Ammon's horn (tissue), 1 donor: ENCODE results near the gene CCBE1.

ENCODE experiments used
- DNase-seq: peaks from one replicate; pipeline ENCODE4 v3.0.0-alpha.2; 2016; ENCODE audit warnings: low spot score

CCBE1 gene

GRCh38 chr18:59619816-59620215 is 77.4 kb downstream of the CCBE1 start:
- DNase-seq, result no peak

- DNase-seq, result no peak
These were observed 79.7 kb downstream of the CCBE1 start for GRCh38 chr18:59617468-59617932.

- no peak for DNase-seq
These were observed 80.7 kb downstream of the CCBE1 start for GRCh38 chr18:59616501-59616900.

- no peak for DNase-seq
These were observed 83.3 kb downstream of the CCBE1 start for GRCh38 chr18:59613903-59614302.

- no peak for DNase-seq
These were observed 84.8 kb downstream of the CCBE1 start for GRCh38 chr18:59612381-59612780.

- DNase-seq, result no peak
These were observed 86.6 kb downstream of the CCBE1 start for GRCh38 chr18:59610546-59611140.

- DNase-seq, result no peak
These were observed 87.6 kb downstream of the CCBE1 start for GRCh38 chr18:59609654-59610053.

GRCh38 chr18:59607471-59607870 is 89.8 kb downstream of the CCBE1 start:
- DNase-seq, result no peak

- DNase-seq, result no peak
These were observed 90.2 kb downstream of the CCBE1 start for GRCh38 chr18:59607078-59607379.

GRCh38 chr18:59606193-59607077 is 90.8 kb downstream of the CCBE1 start:
- no peak for DNase-seq

- no peak for DNase-seq
These were observed 91.5 kb downstream of the CCBE1 start for GRCh38 chr18:59605633-59606192.

GRCh38 chr18:59604877-59605276 is 92.3 kb downstream of the CCBE1 start:
- DNase-seq, result no peak

GRCh38 chr18:59597049-59597448 is 100.2 kb downstream of the CCBE1 start:
- DNase-seq, result no peak

GRCh38 chr18:59593291-59593717 is 103.9 kb downstream of the CCBE1 start:
- DNase-seq, result no peak

- no peak for DNase-seq
These were observed 104.6 kb downstream of the CCBE1 start for GRCh38 chr18:59592624-59593023.

- DNase-seq, result no peak
These were observed 114.8 kb downstream of the CCBE1 start for GRCh38 chr18:59582395-59582794.

GRCh38 chr18:59579509-59579908 is 117.7 kb downstream of the CCBE1 start:
- no peak for DNase-seq

- DNase-seq, result no peak
These were observed 119.9 kb downstream of the CCBE1 start for GRCh38 chr18:59577386-59577655.

- no peak for DNase-seq
These were observed 120.5 kb downstream of the CCBE1 start for GRCh38 chr18:59576541-59577385.

- no peak for DNase-seq
These were observed 121.2 kb downstream of the CCBE1 start for GRCh38 chr18:59575995-59576394.

- no peak for DNase-seq
These were observed 123.3 kb downstream of the CCBE1 start for GRCh38 chr18:59573962-59574361.

- no peak for DNase-seq
These were observed 125.3 kb downstream of the CCBE1 start for GRCh38 chr18:59571902-59572301.

- DNase-seq, result no peak
These were observed 126.4 kb downstream of the CCBE1 start for GRCh38 chr18:59570796-59571195.
